Heart right ventricle (tissue), 16 donors: Measurements from ENCODE around the gene EDIL3. TPM values are rescaled to one million over a fixed set of nuclear protein-coding genes. Genes with fewer than 3 reads are reported as not detected.
"Not testable (repeated sequence)": the region's sequence is repeated elsewhere in the genome, so short reads cannot be mapped to it uniquely, and the experiment has no call there.

ENCODE experiments used
- ATAC-seq, 8 donors: fragments of 200-7000 bp; cut with Tn5 transposase; one replicate each; pipeline ENCODE4 v1.9.1; 2020; ENCODE audit warnings: mild to moderate bottlenecking in 8 of 8, moderate library complexity in 8 of 8, moderate number of reproducible peaks in 1 of 8
- DNase-seq, 2 donors: peaks; one replicate each; pipeline ENCODE4 v3.0.0-alpha.2; 2020
- H3K27ac ChIP-seq, 10 donors: fragments of 200-600 bp; sonication (generic) in 2 of 10; one replicate each; pipeline versions ENCODE4 v1.5.0 to v1.8.0; 2020 to 2022; ENCODE audit warnings: mild to moderate bottlenecking in 3 of 10
- H3K27me3 ChIP-seq, 7 donors: fragments of 200-600 bp; one replicate each; pipeline ENCODE4 v1.8.0; 2021 to 2022; ENCODE audit warnings: mild to moderate bottlenecking in 2 of 7
- H3K36me3 ChIP-seq, 9 donors: fragments of 200-600 bp; sonication (generic) in 1 of 9; one replicate each; pipeline versions ENCODE4 v1.5.0 to v1.8.0; 2020 to 2022; ENCODE audit warnings: mild to moderate bottlenecking in 2 of 9
- H3K4me1 ChIP-seq, 9 donors: fragments of 200-600 bp; sonication (generic) in 1 of 9; one replicate each; pipeline versions ENCODE4 v1.5.0 to v1.8.0; 2020 to 2022; ENCODE audit warnings: mild to moderate bottlenecking in 4 of 9
- H3K4me3 ChIP-seq, 10 donors: fragments of 200-600 bp; sonication (generic) in 2 of 10; one replicate each; pipeline versions ENCODE4 v1.5.0 to v1.8.0; 2020 to 2022; ENCODE audit warnings: mild to moderate bottlenecking in 7 of 10, moderate library complexity in 2 of 10
- H3K9me3 ChIP-seq, 11 donors: fragments of 200-600 bp in 10 of 11; sonication (generic) in 2 of 11; one replicate each; pipeline versions ENCODE4 v1.5.0 to v1.8.0; 2013 to 2022; ENCODE audit warnings: mild to moderate bottlenecking in 2 of 11, control low read depth in 1 of 11, moderate library complexity in 1 of 11
- CTCF ChIP-seq, 9 donors: fragments of 200-600 bp; sonication (generic) in 2 of 9; IDR thresholded peaks; one replicate each; pipeline versions ENCODE4 v1.5.0 to v1.8.0; 2021 to 2022; ENCODE audit warnings: antibody characterized with exemption in 9 of 9, mild to moderate bottlenecking in 5 of 9, moderate library complexity in 1 of 9
- WGBS, 2 donors: extraction: QIAGEN DNeasy Blood & Tissue Kit; methylation state at CpG; one replicate each; pipeline ENCODE4 v1.1.7; 2013; ENCODE audit warnings: inconsistent platforms in 1 of 2; 5-methylcytosine and 5-hydroxymethylcytosine counted together
- intact Hi-C, 10 donors: fragments of 100-400 bp; cut with DNase I; formaldehyde crosslinking; loops; one replicate each; pipeline versions ENCODE4 v1.11.1 to v1.14.2; 2022
- polyA plus RNA-seq, 2 donors: library from polyadenylated mRNA; stranded (reverse); fragments of 200-250 nt; gene quantifications; one replicate each; pipeline ENCODE4 v1.2.3, GENCODE V29; 2013
- total RNA-seq, 10 donors: library from RNA; stranded (reverse); fragmentation: NEBNext Ultra II Directional in 3 of 10; extraction: Animal tissue kit (Norgen Biotek cat#: 25700) in 3 of 10; gene quantifications; one replicate each; pipeline versions ENCODE4 v1.2.1 to v1.2.4, GENCODE V29; 2021 to 2023
- donor health status: Arrhythmogenic right ventricular cardiomyopathy.
- donor health status: ischemic (EF 13 %, LVEDD 7.1; RV severe dilation, severe dysfunction).
- donor health status: healthy with polysubstance abuse.
- donor health status: DM: no; HTN: yes; CAD: no.
- donor health status: DM: no; HTN: no; CAD: no.
- donor health status: ischemic (EF 25% LVEDD 6.9; RV normal size, moderate dysfunction).
- donor health status: ischemic (EF 25% LVEDD 5.7; RV mildly dilated, moderate dysfunction).
- donor health status: healthy.
- donor health status: DM: yes; HTN: yes; CAD: no.
- donor health status: Ischemic cardiomyopathy.
- donor health status: ischemic (EF 35%, LVEDD 5.7; RV mildly dilated, moderate dysfunction).
- donor health status: nonischemic (EF 11% LVEDD 7.7; RV severe dilation, severe dysfunction).
- donor health status: DM: yes; HTN: yes; CAD: no.
- donor health status: PGD.
- donor health status: ischemic (EF 29% LVEDD 5.4; RV normal size, mild dysfunction).
- donor health status: nonischemic (EF 23%, LVEDD 6.1; RV moderate dilation, normal function).

Gene EDIL3
- total and polyA plus RNA-seq, 12 donors = 1.6 to 10.0 (median 3.9) TPM

- Histone ChIP-seq H3K36me3 (no peaks in the 10 kb centered on the region), H3K4me1 (no peaks in the 10 kb centered on the region), H3K4me3 (no peak overlapping the region), H3K9me3 (no peaks in the 10 kb centered on the region), H3K27me3 (no peaks in the 10 kb centered on the region), H3K27ac (no peak overlapping the region)
- 72 to 74% methylated on average over 1 of the region's 1 CpG for WGBS, 2 donors
- ATAC-seq = no peak
- intact Hi-C loops = no loop called here
- TF ChIP-seq CTCF (IDR thresholded peaks at IDR 0.05) = no peak
- DNase-seq = no peak
These were observed 222.0 kb downstream of the EDIL3 start for GRCh38 chr5:84162695-84163094.

GRCh38 chr5:84160650-84161049 is 224.0 kb downstream of the EDIL3 start:
- H3K36me3 ChIP-seq = not testable (repeated sequence)

DNA sequence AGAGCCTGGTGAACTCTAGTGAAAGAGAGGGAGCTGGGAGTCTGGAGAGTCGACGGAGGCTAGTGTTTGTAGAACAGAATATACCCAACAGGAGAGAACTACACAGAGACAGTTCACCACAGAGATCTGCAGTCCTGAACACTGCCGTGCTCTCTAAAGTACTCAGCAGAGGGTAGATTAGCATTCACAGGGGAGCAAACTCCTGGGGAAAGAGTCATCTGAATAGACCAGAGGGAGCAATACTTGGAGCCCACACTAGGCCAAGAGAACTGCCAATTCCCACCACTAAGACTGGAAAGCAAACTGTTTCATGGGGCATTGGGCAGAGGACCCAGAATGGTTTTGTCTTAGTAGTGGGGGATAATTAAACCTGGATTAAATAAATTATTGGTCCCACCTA is 235.6 kb downstream of the EDIL3 start:
- Histone ChIP-seq H3K36me3 (no peaks in the 10 kb centered on the region), H3K27ac (no peak overlapping the region), H3K9me3 (no peaks in the 10 kb centered on the region), H3K4me1 (no peaks in the 10 kb centered on the region), H3K4me3 (no peak overlapping the region), H3K27me3 (no peaks in the 10 kb centered on the region)
- WGBS, 2 donors = 76 to 85% methylated on average over 3 of the region's 3 CpGs
- ATAC-seq (no peak), DNase-seq (no peak)
- intact Hi-C loops = no loop called here
- TF ChIP-seq CTCF (IDR thresholded peaks at IDR 0.05) = no peak

More at GRCh38 chr5:84160650-84161049, 224.0 kb downstream of the EDIL3 start:
- H3K9me3 ChIP-seq, ATAC-seq, H3K27ac ChIP-seq, intact Hi-C loops, H3K27me3 ChIP-seq, H3K4me3 ChIP-seq, H3K4me1 ChIP-seq, DNase-seq: not testable (repeated sequence)

- H3K9me3 ChIP-seq = no peaks in the 10 kb centered on the region
- ATAC-seq = no peak
- 61 to 65% methylated on average over 2 of the region's 2 CpGs for WGBS, 2 donors
- intact Hi-C loops = no loop called here
- no peak overlapping the region for H3K4me3 ChIP-seq
- no peaks in the 10 kb centered on the region for H3K36me3 ChIP-seq
- H3K27me3 ChIP-seq = no peaks in the 10 kb centered on the region
- H3K4me1 ChIP-seq = no peaks in the 10 kb centered on the region
- TF ChIP-seq CTCF (IDR thresholded peaks at IDR 0.05) = no peak
- no peak overlapping the region for H3K27ac ChIP-seq
- no peak for DNase-seq
These were observed 236.0 kb downstream of the EDIL3 start for GRCh38 chr5:84148651-84149050.

- no peaks in the 10 kb centered on the region for H3K27me3 ChIP-seq
- 88 to 93% methylated on average over 5 of the region's 5 CpGs for WGBS, 2 donors
- no peak for ATAC-seq
- intact Hi-C loops = no loop called here
- H3K36me3 ChIP-seq = no peaks in the 10 kb centered on the region
- no peak for TF ChIP-seq CTCF (IDR thresholded peaks at IDR 0.05)
- no peak for DNase-seq
- H3K4me1 ChIP-seq = no peaks in the 10 kb centered on the region
- H3K9me3 ChIP-seq = no peaks in the 10 kb centered on the region
- H3K27ac ChIP-seq = no peak overlapping the region
- H3K4me3 ChIP-seq = no peak overlapping the region
These were observed 247.1 kb downstream of the EDIL3 start for GRCh38 chr5:84137541-84137940.
